IMR-90 (cell line): ENCODE results near the gene DENND1A. TPM values are rescaled to one million over a fixed set of nuclear protein-coding genes. Genes with fewer than 3 reads are reported as not detected.

Experiments used
- ATAC-seq: fragments of 200-7000 bp; cut with Tn5 transposase; 2 replicates; pipeline ENCODE4 v1.9.1; 2020; ENCODE audit warnings: low read depth, mild to moderate bottlenecking, moderate library complexity
- BruUV-seq: library from RNA; stranded (reverse); fragments of 400-500 nt; replicated peaks from 2 replicates; lab custom pipeline; 2021; lab: Mats Ljungman, UMichigan
- CTCF ChIA-PET: fragments of 300-600 bp; formaldehyde crosslinking; extraction: SDS; loops from one replicate; lab custom pipeline; 2021; ENCODE audit warnings: antibody characterized with exemption; lab: Yijun Ruan, JAX
- POLR2A ChIA-PET: fragments of 300-600 bp; sonication (Branson Sonifier 250); formaldehyde crosslinking; loops from one replicate; lab custom pipeline; 2022; ENCODE audit warnings: antibody characterized with exemption; ENCODE audit not compliant: unreplicated experiment; lab: Charles Lee
- DNase-seq: peaks from one replicate; pipeline ENCODE4 v3.0.0; 2013
- H2AFZ ChIP-seq: replicated peaks from 2 replicates; pipeline ENCODE3; 2013; ENCODE audit warnings: low read length, mild to moderate bottlenecking; ENCODE audit not compliant: poor library complexity
- H2AK5ac ChIP-seq: 2 replicates; pipeline ENCODE4 v1.6.1; 2013; ENCODE audit warnings: low read depth, low read length, inconsistent platforms
- H2AK9ac ChIP-seq: replicated peaks from 2 replicates; pipeline ENCODE3; 2013; ENCODE audit warnings: mild to moderate bottlenecking, low read depth, low read length, moderate library complexity; ENCODE audit not compliant: poor library complexity
- H2BK120ac ChIP-seq: 2 replicates; pipeline ENCODE4 v1.6.1; 2013; ENCODE audit warnings: low read depth, low read length, inconsistent platforms
- H2BK15ac ChIP-seq: 3 replicates; pipeline ENCODE4 v1.6.1; 2013; ENCODE audit warnings: low read depth, low read length, inconsistent platforms
- H2BK20ac ChIP-seq: 2 replicates; pipeline ENCODE4 v1.6.1; 2013; ENCODE audit warnings: low read depth, mild to moderate bottlenecking, inconsistent platforms, low read length, moderate library complexity
- H2BK5ac ChIP-seq: 2 replicates; pipeline ENCODE4 v1.6.1; 2013; ENCODE audit warnings: mild to moderate bottlenecking, low read depth, low read length, inconsistent platforms; ENCODE audit not compliant: poor library complexity, severe bottlenecking
- H3K14ac ChIP-seq: replicated peaks from 2 replicates; pipeline ENCODE4 v1.6.1; 2013; ENCODE audit warnings: low read depth, low read length, inconsistent platforms
- H3K18ac ChIP-seq: 2 replicates; pipeline ENCODE4 v1.6.1; 2013; ENCODE audit warnings: low read depth, low read length, control low read depth
- H3K23ac ChIP-seq: 2 replicates; pipeline ENCODE4 v1.6.1; 2013; ENCODE audit warnings: low read depth, low read length, inconsistent platforms
- H3K27ac ChIP-seq: 2 replicates; pipeline ENCODE4 v1.5.1; 2013; ENCODE audit warnings: mild to moderate bottlenecking, control low read depth, low read length; ENCODE audit not compliant: insufficient read depth
- H3K27me3 ChIP-seq: 2 replicates; pipeline ENCODE4 v1.6.1; 2013; ENCODE audit warnings: low read length; ENCODE audit not compliant: control insufficient read depth, insufficient read depth
- H3K36me3 ChIP-seq: 2 replicates; pipeline ENCODE4 v1.6.1; 2013; ENCODE audit warnings: low read length, mixed read lengths; ENCODE audit not compliant: control insufficient read depth, insufficient read depth
- H3K4ac ChIP-seq: 2 replicates; pipeline ENCODE4 v1.6.1; 2013; ENCODE audit warnings: low read depth, low read length, inconsistent platforms
- H3K4me1 ChIP-seq: 2 replicates; pipeline ENCODE4 v1.6.1; 2013; ENCODE audit warnings: low read length, mixed read lengths; ENCODE audit not compliant: control insufficient read depth, insufficient read depth
- H3K4me2 ChIP-seq: 2 replicates; pipeline ENCODE4 v1.6.1; 2013; ENCODE audit warnings: low read depth, mild to moderate bottlenecking, control low read depth, low read length, moderate library complexity
- H3K4me3 ChIP-seq: 2 replicates; pipeline ENCODE4 v1.5.1; 2013; ENCODE audit warnings: low read depth, mild to moderate bottlenecking, control low read depth, low read length, moderate library complexity; ENCODE audit not compliant: insufficient read depth
- H3K56ac ChIP-seq: 2 replicates; pipeline ENCODE4 v1.6.1; 2013; ENCODE audit warnings: low read length, inconsistent platforms; ENCODE audit not compliant: insufficient read depth; ENCODE audit errors: extremely low read depth
- H3K79me1 ChIP-seq, 2 experiments: 2 replicates each; pipeline ENCODE4 v1.6.1; 2013; ENCODE audit warnings: low read length in 2 of 2, inconsistent platforms in 1 of 2, low read depth in 1 of 2
- H3K9ac ChIP-seq: 2 replicates; pipeline ENCODE4 v1.6.1; 2013; ENCODE audit warnings: low read depth, low read length, control low read depth
- H3K9me1 ChIP-seq: 2 replicates; pipeline ENCODE4 v1.6.1; 2013; ENCODE audit warnings: low read length, inconsistent platforms; ENCODE audit not compliant: insufficient read depth
- H3K9me3 ChIP-seq: 2 replicates; pipeline ENCODE4 v1.6.1; 2013; ENCODE audit warnings: low read length; ENCODE audit not compliant: control insufficient read depth, insufficient read depth
- H4K20me1 ChIP-seq: 2 replicates; pipeline ENCODE4 v1.6.1; 2013; ENCODE audit warnings: low read length, inconsistent platforms; ENCODE audit not compliant: insufficient read depth
- H4K5ac ChIP-seq: 2 replicates; pipeline ENCODE4 v1.6.1; 2013; ENCODE audit warnings: mild to moderate bottlenecking, low read depth, low read length, control low read depth
- H4K8ac ChIP-seq, 2 experiments: 2 replicates each; pipeline ENCODE4 v1.6.1; 2013; ENCODE audit warnings: low read depth in 2 of 2, low read length in 2 of 2, control low read depth in 1 of 2, inconsistent platforms in 1 of 2
- H4K91ac ChIP-seq: 2 replicates; pipeline ENCODE4 v1.6.1; 2013; ENCODE audit warnings: low read depth, low read length, inconsistent platforms; ENCODE audit not compliant: insufficient read depth
- BHLHE40 ChIP-seq: fragments of 150-350 bp; IDR thresholded peaks from 2 replicates; pipeline ENCODE4 v1.6.1; 2016; ENCODE audit warnings: mild to moderate bottlenecking, low read depth, low read length
- CEBPB ChIP-seq: IDR thresholded peaks from 2 replicates; pipeline ENCODE4 v1.6.1; 2012; ENCODE audit warnings: low read depth, low read length, improper control_type of control experiment
- CHD1 ChIP-seq: IDR thresholded peaks from 2 replicates; pipeline ENCODE4 v1.6.1; 2012; ENCODE audit warnings: low read depth, low read length, improper control_type of control experiment
- FOS ChIP-seq: fragments of 150-350 bp; IDR thresholded peaks from 2 replicates; pipeline ENCODE4 v1.6.1; 2016; ENCODE audit warnings: low read depth, low read length
- MAFK ChIP-seq: IDR thresholded peaks from 2 replicates; pipeline ENCODE4 v1.6.1; 2012; ENCODE audit warnings: low read depth, low read length, improper control_type of control experiment
- MAZ ChIP-seq: IDR thresholded peaks from 2 replicates; pipeline ENCODE4 v1.6.1; 2012; ENCODE audit warnings: low read depth, mild to moderate bottlenecking, low read length, improper control_type of control experiment, moderate library complexity, borderline replicate concordance
- MXI1 ChIP-seq: IDR thresholded peaks from 2 replicates; pipeline ENCODE4 v1.6.1; 2012; ENCODE audit warnings: low read depth, mild to moderate bottlenecking, low read length, moderate library complexity, borderline replicate concordance
- NFE2L2 ChIP-seq: fragments of 150-350 bp; IDR thresholded peaks from 2 replicates; pipeline ENCODE4 v1.6.1; 2016; ENCODE audit warnings: low read depth, mild to moderate bottlenecking, low read length
- POLR2A ChIP-seq: IDR thresholded peaks from 2 replicates; pipeline ENCODE4 v1.6.1; 2012; ENCODE audit warnings: mild to moderate bottlenecking, low read depth, low read length
- RAD21 ChIP-seq: IDR thresholded peaks from 2 replicates; pipeline ENCODE4 v1.6.1; 2012; ENCODE audit warnings: low read length, improper control_type of control experiment
- RCOR1 ChIP-seq: IDR thresholded peaks from 2 replicates; pipeline ENCODE4 v1.6.1; 2012; ENCODE audit warnings: mild to moderate bottlenecking, low read length, improper control_type of control experiment; ENCODE audit not compliant: insufficient replicate concordance
- RFX5 ChIP-seq: IDR thresholded peaks from 2 replicates; pipeline ENCODE4 v1.8.0; 2012; ENCODE audit warnings: low read depth, mild to moderate bottlenecking, low read length, moderate library complexity
- SMC3 ChIP-seq: fragments of 150-350 bp; IDR thresholded peaks from 2 replicates; pipeline ENCODE4 v1.6.1; 2016; ENCODE audit warnings: low read depth, mild to moderate bottlenecking, antibody characterized with exemption, low read length, moderate library complexity
- WGBS, 2 experiments: methylation state at CpG; one replicate each; pipeline versions ENCODE4 v1.1.5 to v1.1.7; 2013; ENCODE audit warnings: missing lambda C conversion rate in 2 of 2; ENCODE audit not compliant: insufficient read length in 1 of 2; ENCODE audit errors: extremely low coverage in 2 of 2; 5-methylcytosine and 5-hydroxymethylcytosine counted together
- dilution Hi-C: fragments of 300-500 bp; cut with HindIII; formaldehyde crosslinking; loops from one replicate; pipeline ENCODE4 v1.14.3; 2018; ENCODE audit warnings: low sequenced_read_pairs; ENCODE audit not compliant: unreplicated experiment
- in situ Hi-C: fragments of 300-500 bp; cut with MboI; formaldehyde crosslinking; loops from 3 replicates; pipeline ENCODE4 v1.14.3; 2019; ENCODE audit warnings: low sequenced_read_pairs, inconsistent platforms, mixed read lengths
- intact Hi-C: fragments of 100-400 bp; cut with micrococcal nuclease; formaldehyde crosslinking; loops from 2 replicates; pipeline ENCODE4 v1.10.0; 2022
- polyA plus RNA-seq, 3 experiments: library from polyadenylated mRNA; depleted of rRNA; stranded (reverse); fragments of >200 nt; gene quantifications; 2 replicates each; pipeline ENCODE4 v1.2.3, GENCODE V29; 2012; ENCODE audit warnings: low replicate concordance in 1 of 3
- total RNA-seq: library from RNA; depleted of rRNA; stranded (reverse); fragments of >200 nt; gene quantifications from 2 replicates; pipeline ENCODE4 v1.2.3, GENCODE V29; 2012
- TF ChIP-seq, protein P1 (sequence below): fragments of 150-350 bp; IDR thresholded peaks from 2 replicates; pipeline ENCODE4 v1.6.1; 2016; ENCODE audit warnings: low read depth, mild to moderate bottlenecking, low read length, moderate library complexity, borderline replicate concordance
- TF ChIP-seq, protein P2 (sequence below): fragments of 150-350 bp; IDR thresholded peaks from 2 replicates; pipeline ENCODE4 v1.6.1; 2017; ENCODE audit warnings: mild to moderate bottlenecking, antibody characterized with exemption, low read length, low read depth
- TF ChIP-seq, protein P3 (sequence below): conservative IDR thresholded peaks from 2 replicates; pipeline ENCODE4 v1.5.1; 2012; ENCODE audit warnings: mild to moderate bottlenecking, low read depth, low read length, improper control_type of control experiment

DENND1A gene
- total and polyA plus RNA-seq, 2 of the 4 experiments (the other 2 are of a cell fraction): 21.4 to 27.6 TPM

DNA sequence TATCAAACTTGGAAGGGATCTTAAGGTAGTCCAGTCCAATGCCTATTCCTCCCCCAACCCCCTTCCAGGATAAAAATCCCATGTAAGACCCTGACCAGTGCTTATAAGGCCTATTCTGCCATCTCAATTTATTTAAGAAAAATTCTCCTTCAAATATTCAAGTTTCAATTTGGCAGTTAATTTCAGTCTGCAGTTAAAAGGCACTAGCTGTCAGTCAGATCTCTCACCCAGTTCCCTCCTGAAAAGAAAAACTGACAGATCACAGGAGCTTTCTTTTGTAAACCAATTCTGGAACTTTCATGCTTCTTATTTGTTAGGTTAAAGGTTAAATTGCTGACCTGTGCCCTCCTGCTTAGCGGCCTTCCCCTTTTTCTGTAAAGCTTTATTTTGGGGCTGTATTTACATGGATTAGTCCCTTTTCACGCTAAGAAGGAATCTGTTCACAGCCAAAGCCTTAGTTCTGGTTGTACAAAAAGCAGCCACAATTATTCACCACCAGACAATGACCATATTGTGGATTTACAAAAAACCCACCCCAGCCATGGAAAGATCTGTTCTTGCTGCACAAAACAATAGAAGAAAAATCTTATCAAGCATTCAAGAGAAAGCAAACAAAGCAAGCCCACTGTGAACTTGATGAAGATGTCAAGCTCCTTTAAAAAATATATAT, 68.7 kb downstream of the DENND1A start:
- intact Hi-C loops: loop anchor here (2.0 kb wide), 1 partner anchor 22 kb away; no protein-coding TSS in a partner anchor
- no peaks in the 10 kb centered on the region for H3K4me1 ChIP-seq
- ATAC-seq: no peak

More for the DNA sequence above, 68.7 kb downstream of the DENND1A start:
- Histone ChIP-seq H3K9ac (no peak overlapping the region), H3K18ac (no peak overlapping the region), H3K9me3 (no peaks in the 10 kb centered on the region), H4K8ac (no peak overlapping the region), H4K91ac (no peak overlapping the region), H2BK120ac (no peak overlapping the region), H3K56ac (no peak overlapping the region), H2BK20ac (no peak overlapping the region), H2AK9ac (no peak overlapping the region), H2BK15ac (no peak overlapping the region), H2BK5ac (no peak overlapping the region), H3K36me3 (no peaks in the 10 kb centered on the region), H4K5ac (no peak overlapping the region), H3K23ac (no peak overlapping the region), H3K27ac (no peak overlapping the region), H3K9me1 (no peaks in the 10 kb centered on the region), H3K4me3 (no peak overlapping the region), H3K14ac (no peak overlapping the region), H2AK5ac (no peak overlapping the region), H3K79me1 (peaks cover 9 to 11% of the 10 kb centered on the region in 2 experiments; a peak in 3 of 4 replicates), H2AFZ (no peak overlapping the region), H3K27me3 (no peaks in the 10 kb centered on the region), H4K20me1 (peaks cover 3% of the 10 kb centered on the region; the same call in 1 of the 2 replicates), H3K4ac (no peak overlapping the region), H3K4me2 (no peak overlapping the region)
- dilution Hi-C loops: no loop called here
- in situ Hi-C loops: no loop called here
- no CpG with 5 or more reads among the region's 2 CpGs for WGBS, 2 experiments
- TF ChIP-seq, protein P1, sequence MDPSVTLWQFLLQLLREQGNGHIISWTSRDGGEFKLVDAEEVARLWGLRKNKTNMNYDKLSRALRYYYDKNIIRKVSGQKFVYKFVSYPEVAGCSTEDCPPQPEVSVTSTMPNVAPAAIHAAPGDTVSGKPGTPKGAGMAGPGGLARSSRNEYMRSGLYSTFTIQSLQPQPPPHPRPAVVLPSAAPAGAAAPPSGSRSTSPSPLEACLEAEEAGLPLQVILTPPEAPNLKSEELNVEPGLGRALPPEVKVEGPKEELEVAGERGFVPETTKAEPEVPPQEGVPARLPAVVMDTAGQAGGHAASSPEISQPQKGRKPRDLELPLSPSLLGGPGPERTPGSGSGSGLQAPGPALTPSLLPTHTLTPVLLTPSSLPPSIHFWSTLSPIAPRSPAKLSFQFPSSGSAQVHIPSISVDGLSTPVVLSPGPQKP: no peak
- TF ChIP-seq, protein P2, sequence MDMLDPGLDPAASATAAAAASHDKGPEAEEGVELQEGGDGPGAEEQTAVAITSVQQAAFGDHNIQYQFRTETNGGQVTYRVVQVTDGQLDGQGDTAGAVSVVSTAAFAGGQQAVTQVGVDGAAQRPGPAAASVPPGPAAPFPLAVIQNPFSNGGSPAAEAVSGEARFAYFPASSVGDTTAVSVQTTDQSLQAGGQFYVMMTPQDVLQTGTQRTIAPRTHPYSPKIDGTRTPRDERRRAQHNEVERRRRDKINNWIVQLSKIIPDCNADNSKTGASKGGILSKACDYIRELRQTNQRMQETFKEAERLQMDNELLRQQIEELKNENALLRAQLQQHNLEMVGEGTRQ: no peak
- no peak for TF ChIP-seq RAD21
- no peak for TF ChIP-seq MAZ
- TF ChIP-seq MAFK: no peak
- TF ChIP-seq CEBPB: no peak
- TF ChIP-seq BHLHE40: no peak
- TF ChIP-seq POLR2A: no peak
- TF ChIP-seq, protein P3, sequence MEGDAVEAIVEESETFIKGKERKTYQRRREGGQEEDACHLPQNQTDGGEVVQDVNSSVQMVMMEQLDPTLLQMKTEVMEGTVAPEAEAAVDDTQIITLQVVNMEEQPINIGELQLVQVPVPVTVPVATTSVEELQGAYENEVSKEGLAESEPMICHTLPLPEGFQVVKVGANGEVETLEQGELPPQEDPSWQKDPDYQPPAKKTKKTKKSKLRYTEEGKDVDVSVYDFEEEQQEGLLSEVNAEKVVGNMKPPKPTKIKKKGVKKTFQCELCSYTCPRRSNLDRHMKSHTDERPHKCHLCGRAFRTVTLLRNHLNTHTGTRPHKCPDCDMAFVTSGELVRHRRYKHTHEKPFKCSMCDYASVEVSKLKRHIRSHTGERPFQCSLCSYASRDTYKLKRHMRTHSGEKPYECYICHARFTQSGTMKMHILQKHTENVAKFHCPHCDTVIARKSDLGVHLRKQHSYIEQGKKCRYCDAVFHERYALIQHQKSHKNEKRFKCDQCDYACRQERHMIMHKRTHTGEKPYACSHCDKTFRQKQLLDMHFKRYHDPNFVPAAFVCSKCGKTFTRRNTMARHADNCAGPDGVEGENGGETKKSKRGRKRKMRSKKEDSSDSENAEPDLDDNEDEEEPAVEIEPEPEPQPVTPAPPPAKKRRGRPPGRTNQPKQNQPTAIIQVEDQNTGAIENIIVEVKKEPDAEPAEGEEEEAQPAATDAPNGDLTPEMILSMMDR: no peak
- no peak for TF ChIP-seq SMC3
- no peak for TF ChIP-seq RFX5
- TF ChIP-seq MXI1: no peak
- no peak for TF ChIP-seq RCOR1
- no peak for TF ChIP-seq FOS
- no peak for TF ChIP-seq CHD1
- no peak for TF ChIP-seq NFE2L2
- no TSS peak for BruUV-seq
- POLR2A ChIA-PET: no interaction called here
- CTCF ChIA-PET: interaction anchor here (1.5 kb wide), 1 partner anchor 9 kb away, joined by 4 read pairs; no protein-coding TSS in a partner anchor
- no peak for DNase-seq
